GM13976 (cell line): ENCODE measurements around the gene KCNQ1.

Experiments used
- DNase-seq: peaks from one replicate; pipeline ENCODE4 v3.0.0; 2012; ENCODE audit warnings: low spot score
- CTCF ChIP-seq: IDR thresholded peaks from 2 replicates; pipeline ENCODE4 v1.5.1; 2012; ENCODE audit warnings: borderline replicate concordance, mild to moderate bottlenecking; ENCODE audit not compliant: insufficient read depth; ENCODE audit errors: extremely low read depth, missing control alignments, control extremely low read depth
- in situ Hi-C: fragments of 300-500 bp; cut with MboI; formaldehyde crosslinking; loops from one replicate; pipeline ENCODE4 v1.12.0; 2022; ENCODE audit warnings: low sequenced_read_pairs, mixed read lengths, inconsistent platforms; ENCODE audit not compliant: unreplicated experiment

Gene KCNQ1

GRCh38 chr11:2459796-2460531 is 15.2 kb downstream of the KCNQ1 start:
- TF ChIP-seq CTCF, result no peak
- in situ Hi-C loops, result no loop called here
- peak; percentile 35 for DNase-seq

- in situ Hi-C loops, result no loop called here
- TF ChIP-seq CTCF, result no peak
- DNase-seq, result no peak
These were observed 15.9 kb downstream of the KCNQ1 start for GRCh38 chr11:2460540-2461252.

GRCh38 chr11:2461253-2461955 is 16.6 kb downstream of the KCNQ1 start:
- in situ Hi-C loops, result no loop called here
- no peak for TF ChIP-seq CTCF
- no peak for DNase-seq

- in situ Hi-C loops, result no loop called here
- no peak for TF ChIP-seq CTCF
- no peak for DNase-seq
These were observed 17.2 kb downstream of the KCNQ1 start for GRCh38 chr11:2461956-2462542.

GRCh38 chr11:2462543-2462985 is 17.8 kb downstream of the KCNQ1 start:
- no peak for TF ChIP-seq CTCF
- DNase-seq, result no peak
- in situ Hi-C loops, result no loop called here
